SK-N-SH (cell line): ENCODE data around the gene DNAAF9.

Source experiments
- CTCF ChIP-seq: fragments of 200-600 bp; sonication (generic); IDR thresholded peaks from 2 replicates; pipeline ENCODE4 v1.6.1; 2017; ENCODE audit warnings: antibody characterized with exemption, mild to moderate bottlenecking, moderate library complexity
- EP300 ChIP-seq, 2 experiments: IDR thresholded peaks; 2 replicates each; pipeline versions ENCODE4 v1.4.0 to v1.6.1; 2012; ENCODE audit warnings: borderline replicate concordance in 1 of 2, low read depth in 1 of 2, low read length in 1 of 2
- FOXM1 ChIP-seq: IDR thresholded peaks from 2 replicates; pipeline ENCODE4 v1.4.0; 2012; ENCODE audit warnings: low read depth, mild to moderate bottlenecking
- MAX ChIP-seq: IDR thresholded peaks from 2 replicates; pipeline ENCODE4 v1.4.0; 2012; ENCODE audit warnings: low read depth
- MEF2A ChIP-seq: IDR thresholded peaks from 2 replicates; pipeline ENCODE4 v1.4.0; 2012; ENCODE audit warnings: low read depth, borderline replicate concordance
- NFIC ChIP-seq: IDR thresholded peaks from 2 replicates; pipeline ENCODE4 v1.4.0; 2012; ENCODE audit warnings: borderline replicate concordance
- POLR2AphosphoS5 ChIP-seq: IDR thresholded peaks from 2 replicates; pipeline ENCODE4 v1.6.1; 2012; ENCODE audit warnings: low read depth, low read length
- RAD21 ChIP-seq: IDR thresholded peaks from 2 replicates; pipeline ENCODE4 v1.6.1; 2012; ENCODE audit warnings: mild to moderate bottlenecking, low read length
- RCOR1 ChIP-seq: fragments of 150-350 bp; IDR thresholded peaks from 2 replicates; pipeline ENCODE4 v1.6.1; 2017; ENCODE audit warnings: antibody characterized with exemption, low read length
- TAF1 ChIP-seq: IDR thresholded peaks from 2 replicates; pipeline ENCODE4 v1.6.1; 2012; ENCODE audit warnings: low read depth, mild to moderate bottlenecking, low read length, moderate library complexity, borderline replicate concordance
- TCF12 ChIP-seq: IDR thresholded peaks from 2 replicates; pipeline ENCODE4 v1.4.0; 2012
- ZBTB33 ChIP-seq: IDR thresholded peaks from 2 replicates; pipeline ENCODE4 v1.4.0; 2012; ENCODE audit warnings: low read depth, borderline replicate concordance
- TF ChIP-seq, protein P1 (sequence below): IDR thresholded peaks from 2 replicates; pipeline ENCODE4 v1.4.0; 2012; ENCODE audit warnings: low read depth, borderline replicate concordance

DNA sequence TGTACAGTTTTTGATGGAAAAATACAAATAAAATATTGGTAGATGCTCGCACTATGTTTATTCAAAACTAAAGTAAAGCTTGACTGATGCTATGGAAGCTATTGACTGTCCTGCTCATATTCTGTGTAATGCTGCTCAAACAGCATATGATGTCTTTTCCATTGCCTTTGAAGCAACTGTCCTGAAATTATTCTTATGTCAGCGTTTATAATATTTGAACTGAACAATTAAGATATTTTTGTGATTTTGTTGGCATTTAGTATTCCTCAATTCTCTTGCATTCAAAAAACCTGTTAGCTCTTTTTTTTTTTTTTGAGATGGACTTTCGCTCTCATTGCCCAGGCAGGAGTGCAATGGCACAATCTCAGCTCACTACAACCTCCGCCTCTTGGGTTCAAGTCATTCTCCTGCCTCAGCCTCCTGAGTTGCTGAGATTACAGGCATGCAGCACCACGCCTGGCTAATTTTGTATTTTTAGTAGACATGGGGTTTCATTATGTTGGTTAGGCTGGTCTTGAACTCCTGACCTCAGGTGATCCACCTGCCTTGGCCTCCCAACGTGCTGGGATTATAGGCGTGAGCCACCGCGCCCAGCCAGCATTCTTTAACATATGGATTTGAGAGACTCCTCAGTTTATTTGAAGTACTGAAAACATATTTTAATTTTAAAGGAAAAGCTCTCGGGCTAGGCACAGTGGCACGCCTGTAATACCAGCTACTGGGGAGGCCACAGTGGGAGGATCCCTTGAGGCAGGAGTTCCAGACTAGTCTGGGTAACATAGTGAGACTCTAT, 5.3 kb upstream of the DNAAF9 start:
- no peak for TF ChIP-seq POLR2AphosphoS5
- TF ChIP-seq CTCF: no peak
- no peak for TF ChIP-seq MEF2A
- no peak for TF ChIP-seq MAX
- no peak for TF ChIP-seq FOXM1
- TF ChIP-seq NFIC: no peak
- no peak for TF ChIP-seq ZBTB33
- TF ChIP-seq RAD21: no peak
- no peak for TF ChIP-seq EP300 (IDR thresholded peaks at IDR 0.05; ENCODE audit: borderline replicate concordance in 1 of 2, low read depth in 1 of 2, low read length in 1 of 2)
- TF ChIP-seq TAF1: no peak
- no peak for TF ChIP-seq TCF12
- no peak for TF ChIP-seq RCOR1
- TF ChIP-seq, protein P1, sequence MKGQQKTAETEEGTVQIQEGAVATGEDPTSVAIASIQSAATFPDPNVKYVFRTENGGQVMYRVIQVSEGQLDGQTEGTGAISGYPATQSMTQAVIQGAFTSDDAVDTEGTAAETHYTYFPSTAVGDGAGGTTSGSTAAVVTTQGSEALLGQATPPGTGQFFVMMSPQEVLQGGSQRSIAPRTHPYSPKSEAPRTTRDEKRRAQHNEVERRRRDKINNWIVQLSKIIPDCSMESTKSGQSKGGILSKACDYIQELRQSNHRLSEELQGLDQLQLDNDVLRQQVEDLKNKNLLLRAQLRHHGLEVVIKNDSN: no peak
